ENCODE measurements around the gene GADL1.

The GADL1 gene

GRCh38 chr3:30764891-30765290 lies 129.6 kb downstream of the GADL1 start:
- no peak for DNase-seq (ENCODE audit: insufficient read length, low spot score)
- no peak for FAIRE-seq

GRCh38 chr3:30764281-30764680 lies 130.2 kb downstream of the GADL1 start:
- no peak for DNase-seq (ENCODE audit: insufficient read length, low spot score)

GRCh38 chr3:30761374-30761773 lies 133.1 kb downstream of the GADL1 start:
- FAIRE-seq, result no peak
- no peak for DNase-seq (ENCODE audit: insufficient read length, low spot score)

More at GRCh38 chr3:30764281-30764680, 130.2 kb downstream of the GADL1 start:
- FAIRE-seq, result no peak

- DNase-seq (ENCODE audit: insufficient read length, low spot score) (no peak), FAIRE-seq (no peak)
Observed at GRCh38 chr3:30760737-30761136, 133.7 kb downstream of the GADL1 start.

GRCh38 chr3:30760040-30760695 lies 134.3 kb downstream of the GADL1 start:
- DNase-seq (ENCODE audit: insufficient read length, low spot score) (no peak), FAIRE-seq (no peak)

GRCh38 chr3:30756218-30756617 lies 138.2 kb downstream of the GADL1 start:
- no peak for FAIRE-seq
- no peak for DNase-seq (ENCODE audit: insufficient read length, low spot score)

- FAIRE-seq (no peak), DNase-seq (ENCODE audit: insufficient read length, low spot score) (no peak)
Observed at GRCh38 chr3:30754426-30754825, 140.0 kb downstream of the GADL1 start.

- FAIRE-seq (no peak), DNase-seq (ENCODE audit: insufficient read length, low spot score) (no peak)
Observed at GRCh38 chr3:30753766-30754165, 140.7 kb downstream of the GADL1 start.

- DNase-seq (ENCODE audit: insufficient read length, low spot score), result peak; percentile 25
- FAIRE-seq, result no peak
Observed at GRCh38 chr3:30752970-30753369, 141.5 kb downstream of the GADL1 start.

GRCh38 chr3:30752491-30752890 lies 142.0 kb downstream of the GADL1 start:
- FAIRE-seq (no peak), DNase-seq (ENCODE audit: insufficient read length, low spot score) (no peak)

GRCh38 chr3:30751610-30752299 lies 142.7 kb downstream of the GADL1 start:
- FAIRE-seq, result no peak
- no peak for DNase-seq (ENCODE audit: insufficient read length, low spot score)

- no peak for FAIRE-seq
- DNase-seq (ENCODE audit: insufficient read length, low spot score), result no peak
Observed at GRCh38 chr3:30750967-30751366, 143.5 kb downstream of the GADL1 start.

GRCh38 chr3:30749230-30749629 lies 145.2 kb downstream of the GADL1 start:
- FAIRE-seq, result no peak
- DNase-seq (ENCODE audit: insufficient read length, low spot score), result no peak

GRCh38 chr3:30747771-30748281 lies 146.6 kb downstream of the GADL1 start:
- DNase-seq (ENCODE audit: insufficient read length, low spot score) (peak; percentile 35), FAIRE-seq (no peak)

GRCh38 chr3:30743641-30744317 lies 150.7 kb downstream of the GADL1 start:
- no peak for FAIRE-seq
- DNase-seq (ENCODE audit: insufficient read length, low spot score), result no peak

GRCh38 chr3:30742796-30743619 lies 151.5 kb downstream of the GADL1 start:
- no peak for DNase-seq (ENCODE audit: insufficient read length, low spot score)
- no peak for FAIRE-seq

GRCh38 chr3:30741889-30742288 lies 152.6 kb downstream of the GADL1 start:
- no peak for FAIRE-seq
- no peak for DNase-seq (ENCODE audit: insufficient read length, low spot score)

- DNase-seq (ENCODE audit: insufficient read length, low spot score), result no peak
Observed at GRCh38 chr3:30738605-30739004, 155.9 kb downstream of the GADL1 start.

GRCh38 chr3:30737743-30738499 lies 156.5 kb downstream of the GADL1 start:
- no peak for FAIRE-seq
- no peak for DNase-seq (ENCODE audit: insufficient read length, low spot score)

More at GRCh38 chr3:30738605-30739004, 155.9 kb downstream of the GADL1 start:
- no peak for FAIRE-seq

- DNase-seq (ENCODE audit: insufficient read length, low spot score), result no peak
- FAIRE-seq, result no peak
Observed at GRCh38 chr3:30733696-30734095, 160.8 kb downstream of the GADL1 start.

Data from HTR-8/SVneo (cell line).